ENCODE measurements around the gene ZNF777.
"Not testable (repeated sequence)": the region's sequence is repeated elsewhere in the genome, so short reads cannot be mapped to it uniquely, and the experiment has no call there.

Gene ZNF777

GRCh38 chr7:149449897-149450296, 11.0 kb downstream of the ZNF777 start:
- no peak for TF ChIP-seq EZH2phosphoT487 (IDR thresholded peaks at IDR 0.05; ENCODE audit: low read depth)
- no peak for TF ChIP-seq CTCF (IDR thresholded peaks at IDR 0.05; ENCODE audit: low read depth, low read length)
- Histone ChIP-seq H3K79me2 (ENCODE audit: low read length) (no peaks in the 10 kb centered on the region), H3K27me3 (ENCODE audit: low read depth, low read length) (no peaks in the 10 kb centered on the region), H3K9ac (ENCODE audit: low read length) (no peak overlapping the region), H3K4me2 (ENCODE audit: low read length) (no peak overlapping the region), H3K4me1 (ENCODE audit: low read length) (peaks cover 10% of the 10 kb centered on the region), H3K9me3 (ENCODE audit: insufficient read depth, low read length) (no peaks in the 10 kb centered on the region), H2AFZ (ENCODE audit: low read depth, low read length) (no peak overlapping the region), H3K27ac (ENCODE audit: low read length) (no peak overlapping the region), H3K4me3 (ENCODE audit: low read length) (no peak overlapping the region), H3K36me3 (replicated peaks; ENCODE audit: low read depth, low read length) (peaks cover 50% of the 10 kb centered on the region), H4K20me1 (ENCODE audit: insufficient read depth, low read length) (no peaks in the 10 kb centered on the region)

GRCh38 chr7:149448961-149449360, 11.9 kb downstream of the ZNF777 start:
- no peak overlapping the region for H3K4me3 ChIP-seq (ENCODE audit: low read length)
- H3K9me3 ChIP-seq (ENCODE audit: insufficient read depth, low read length) = no peaks in the 10 kb centered on the region
- no peaks in the 10 kb centered on the region for H3K79me2 ChIP-seq (ENCODE audit: low read length)
- H3K4me2 ChIP-seq (ENCODE audit: low read length) = no peak overlapping the region
- TF ChIP-seq EZH2phosphoT487 (IDR thresholded peaks at IDR 0.05; ENCODE audit: low read depth) (no peak), CTCF (IDR thresholded peaks at IDR 0.05; ENCODE audit: low read depth, low read length) (no peak)
- no peak overlapping the region for H3K9ac ChIP-seq (ENCODE audit: low read length)
- no peaks in the 10 kb centered on the region for H4K20me1 ChIP-seq (ENCODE audit: insufficient read depth, low read length)
- peaks cover 47% of the 10 kb centered on the region for H3K36me3 ChIP-seq (replicated peaks; ENCODE audit: low read depth, low read length)
- H3K4me1 ChIP-seq (ENCODE audit: low read length) = peaks cover 10% of the 10 kb centered on the region
- H3K27me3 ChIP-seq (ENCODE audit: low read depth, low read length) = no peaks in the 10 kb centered on the region
- no peak overlapping the region for H2AFZ ChIP-seq (ENCODE audit: low read depth, low read length)
- H3K27ac ChIP-seq (ENCODE audit: low read length) = no peak overlapping the region

GRCh38 chr7:149446026-149446425, 14.8 kb downstream of the ZNF777 start:
- H3K4me3 ChIP-seq (ENCODE audit: low read length); H3K27me3 ChIP-seq (ENCODE audit: low read depth, low read length); H3K4me2 ChIP-seq (ENCODE audit: low read length); H3K27ac ChIP-seq (ENCODE audit: low read length); H3K9me3 ChIP-seq (ENCODE audit: insufficient read depth, low read length); H3K79me2 ChIP-seq (ENCODE audit: low read length); H4K20me1 ChIP-seq (ENCODE audit: insufficient read depth, low read length); H2AFZ ChIP-seq (ENCODE audit: low read depth, low read length); H3K9ac ChIP-seq (ENCODE audit: low read length): not testable (repeated sequence)
- Histone ChIP-seq H3K36me3 (replicated peaks; ENCODE audit: low read depth, low read length) (peaks cover 42% of the 10 kb centered on the region), H3K4me1 (ENCODE audit: low read length) (peaks cover 10% of the 10 kb centered on the region)

GRCh38 chr7:149444287-149444686, 16.6 kb downstream of the ZNF777 start:
- peaks cover 25% of the 10 kb centered on the region for H3K36me3 ChIP-seq (replicated peaks; ENCODE audit: low read depth, low read length)
- no peaks in the 10 kb centered on the region for H3K79me2 ChIP-seq (ENCODE audit: low read length)
- H4K20me1 ChIP-seq (ENCODE audit: insufficient read depth, low read length) = no peaks in the 10 kb centered on the region
- no peak overlapping the region for H2AFZ ChIP-seq (ENCODE audit: low read depth, low read length)
- no peaks in the 10 kb centered on the region for H3K27me3 ChIP-seq (ENCODE audit: low read depth, low read length)
- no peak overlapping the region for H3K4me3 ChIP-seq (ENCODE audit: low read length)
- peaks cover 10% of the 10 kb centered on the region for H3K4me1 ChIP-seq (ENCODE audit: low read length)
- no peak overlapping the region for H3K27ac ChIP-seq (ENCODE audit: low read length)
- no peak overlapping the region for H3K9ac ChIP-seq (ENCODE audit: low read length)
- H3K4me2 ChIP-seq (ENCODE audit: low read length) = no peak overlapping the region
- TF ChIP-seq EZH2phosphoT487 (IDR thresholded peaks at IDR 0.05; ENCODE audit: low read depth) (no peak), CTCF (IDR thresholded peaks at IDR 0.05; ENCODE audit: low read depth, low read length) (no peak)
- H3K9me3 ChIP-seq (ENCODE audit: insufficient read depth, low read length) = no peaks in the 10 kb centered on the region

- H2AFZ ChIP-seq (ENCODE audit: low read depth, low read length) = no peak overlapping the region
- no peak overlapping the region for H3K9ac ChIP-seq (ENCODE audit: low read length)
- H4K20me1 ChIP-seq (ENCODE audit: insufficient read depth, low read length) = no peaks in the 10 kb centered on the region
- peaks cover 25% of the 10 kb centered on the region for H3K36me3 ChIP-seq (replicated peaks; ENCODE audit: low read depth, low read length)
- no peak overlapping the region for H3K27ac ChIP-seq (ENCODE audit: low read length)
- H3K4me3 ChIP-seq (ENCODE audit: low read length) = no peak overlapping the region
- H3K27me3 ChIP-seq (ENCODE audit: low read depth, low read length) = no peaks in the 10 kb centered on the region
- TF ChIP-seq EZH2phosphoT487 (IDR thresholded peaks at IDR 0.05; ENCODE audit: low read depth) (no peak), CTCF (IDR thresholded peaks at IDR 0.05; ENCODE audit: low read depth, low read length) (no peak)
- no peak overlapping the region for H3K4me2 ChIP-seq (ENCODE audit: low read length)
- H3K79me2 ChIP-seq (ENCODE audit: low read length) = no peaks in the 10 kb centered on the region
- H3K9me3 ChIP-seq (ENCODE audit: insufficient read depth, low read length) = no peaks in the 10 kb centered on the region
- peaks cover 10% of the 10 kb centered on the region for H3K4me1 ChIP-seq (ENCODE audit: low read length)
These were observed 17.3 kb downstream of the ZNF777 start for GRCh38 chr7:149443523-149443922.

Data from OCI-LY3 (cell line).